Spleen (tissue), 11 donors: Measurements from ENCODE around the gene ZNF160. TPM values are rescaled to one million over a fixed set of nuclear protein-coding genes. Genes with fewer than 3 reads are reported as not detected.
"Not testable (repeated sequence)": the region's sequence is repeated elsewhere in the genome, so short reads cannot be mapped to it uniquely, and the experiment has no call there.

ENCODE experiments used
- DNase-seq: peaks from one replicate; pipeline ENCODE4 v3.0.0-alpha.2; 2020
- H3K27ac ChIP-seq, 8 donors: fragments of 200-600 bp; sonication (generic) in 7 of 8; 1 replicate in 4 of 8; 2 replicates in 4 of 8; pipeline versions ENCODE4 v1.5.0 to v1.8.0; 2016 to 2021; ENCODE audit warnings: inconsistent platforms in 4 of 8, mild to moderate bottlenecking in 4 of 8, moderate library complexity in 1 of 8
- H3K27me3 ChIP-seq, 7 donors: fragments of 200-600 bp; sonication (generic) in 6 of 7; replicated peaks in 1 of 7; 1 replicate in 4 of 7; 2 replicates in 3 of 7; pipeline versions ENCODE4 v1.5.0 to v1.8.0; 2016 to 2021; ENCODE audit warnings: inconsistent platforms in 3 of 7, mild to moderate bottlenecking in 1 of 7
- H3K36me3 ChIP-seq, 6 donors: fragments of 200-600 bp; sonication (generic) in 5 of 6; 1 replicate in 4 of 6; 2 replicates in 2 of 6; pipeline versions ENCODE4 v1.5.0 to v1.8.0; 2016 to 2021; ENCODE audit warnings: inconsistent platforms in 2 of 6
- H3K4me1 ChIP-seq, 6 donors: fragments of 200-600 bp; sonication (generic) in 5 of 6; 1 replicate in 3 of 6; 2 replicates in 3 of 6; pipeline versions ENCODE4 v1.5.0 to v1.8.0; 2016 to 2021; ENCODE audit warnings: inconsistent platforms in 3 of 6
- H3K4me3 ChIP-seq, 8 donors: fragments of 200-600 bp; sonication (generic) in 7 of 8; 1 replicate in 4 of 8; 2 replicates in 4 of 8; pipeline versions ENCODE4 v1.5.0 to v1.8.0; 2016 to 2021; ENCODE audit warnings: inconsistent platforms in 4 of 8, mild to moderate bottlenecking in 4 of 8, moderate library complexity in 2 of 8
- H3K9me3 ChIP-seq, 8 donors: fragments of 200-600 bp; sonication (generic) in 7 of 8; 1 replicate in 4 of 8; 2 replicates in 4 of 8; pipeline versions ENCODE4 v1.5.0 to v1.8.0; 2016 to 2021; ENCODE audit warnings: inconsistent platforms in 4 of 8
- CTCF ChIP-seq, 11 experiments: fragments of 200-600 bp in 7 of 11; fragments of 450-650 bp in 4 of 11; sonication (generic) in 4 of 11; IDR thresholded peaks in 8 of 11; conservative IDR thresholded peaks in 3 of 11; 1 replicate in 7 of 11; 2 replicates in 4 of 11; pipeline versions ENCODE4 v1.4.0 to v1.8.0; 2016 to 2021; ENCODE audit warnings: antibody characterized with exemption in 11 of 11, inconsistent platforms in 4 of 11, mild to moderate bottlenecking in 1 of 11
- POLR2A ChIP-seq, 3 donors: fragments of 450-650 bp; IDR thresholded peaks; one replicate each; pipeline ENCODE4 v1.5.1; 2017; ENCODE audit warnings: antibody characterized with exemption in 3 of 3, mild to moderate bottlenecking in 1 of 3
- POLR2AphosphoS5 ChIP-seq, 3 donors: sonication (generic); formaldehyde crosslinking; IDR thresholded peaks; one replicate each; pipeline ENCODE4 v1.5.1; 2017; ENCODE audit warnings: antibody characterized with exemption in 3 of 3
- WGBS, 5 donors: extraction: QIAGEN DNeasy Blood & Tissue Kit in 3 of 5; methylation state at CpG; one replicate each; pipeline versions ENCODE4 v1.1.5 to v1.1.7; 2013 to 2018; 5-methylcytosine and 5-hydroxymethylcytosine counted together
- intact Hi-C: fragments of 100-400 bp; cut with DNase I; formaldehyde crosslinking; loops from one replicate; pipeline ENCODE4 v1.15.0; 2023; ENCODE audit warnings: low total_unique reads
- polyA plus RNA-seq, 3 donors: library from polyadenylated mRNA; stranded (reverse); fragments of 200-250 nt; gene quantifications; one replicate each; pipeline ENCODE4 v1.2.1, GENCODE V29; 2013
- total RNA-seq, 7 donors: library from RNA; depleted of rRNA in 3 of 7; stranded (reverse); fragments of >200 nt in 3 of 7; fragmentation: NEBNext Ultra II Directional in 4 of 7; extraction: Animal tissue kit (Norgen Biotek cat#: 25700) in 4 of 7; gene quantifications; one replicate each; pipeline versions ENCODE4 v1.1.0 to v1.2.1, GENCODE V29; 2016 to 2021
- donor health status: healthy with polysubstance abuse.
- donor health status: DM: no; HTN: no; CAD: no; lungs with moderate emphysema.
- donor health status: DM: no; HTN: no; CAD: no.
- donor health status: Bipolar disorder and iron deficiency.
- donor health status: healthy.
- donor health status: DM: no; HTN: no; CAD: no.
- donor health status: DM: yes; HTN: yes; CAD: no.

Gene ZNF160
- total and polyA plus RNA-seq, 10 donors = 14.4 to 154 (median 87.7) TPM

DNA sequence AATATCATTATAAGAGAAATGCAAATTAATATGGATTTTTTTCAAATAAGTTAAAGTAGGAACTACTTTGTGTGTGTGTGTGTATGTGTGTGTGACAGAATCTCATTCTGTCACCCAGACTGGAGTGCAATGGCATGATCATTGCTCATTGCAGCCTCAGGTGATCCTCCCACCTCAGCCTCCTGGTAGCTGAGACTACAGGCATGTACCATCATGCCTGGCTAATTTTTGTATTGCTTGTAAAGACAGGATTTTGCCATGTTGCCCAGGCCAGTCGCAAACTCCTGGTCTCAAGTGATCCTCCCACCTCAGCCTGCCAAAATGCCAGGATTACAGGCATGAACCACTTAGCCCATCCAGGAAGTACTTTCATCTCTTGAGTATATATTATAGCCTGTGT lies 61.9 kb downstream of the ZNF160 start:
- H3K36me3 ChIP-seq = no peaks in the 10 kb centered on the region
- TF ChIP-seq POLR2A (IDR thresholded peaks at IDR 0.05) (no peak), CTCF (IDR thresholded peaks at IDR 0.05 in 8 of 11, conservative IDR thresholded peaks at IDR 0.05 in 3 of 11) (no peak), POLR2AphosphoS5 (IDR thresholded peaks at IDR 0.05) (no peak)
- DNase-seq = no peak
- no peak overlapping the region for H3K4me3 ChIP-seq
- peaks cover 0 to 30% (median 0%) of the 10 kb centered on the region in 7 donors for H3K27me3 ChIP-seq
- intact Hi-C loops = no loop called here
- H3K4me1 ChIP-seq = no peaks in the 10 kb centered on the region
- H3K27ac ChIP-seq = no peak overlapping the region
- 74 to 100% (median 86%) methylated on average over 1 of the region's 1 CpG for WGBS, 5 donors
- H3K9me3 ChIP-seq = peaks cover 0 to 100% (median 77%) of the 10 kb centered on the region in 8 donors

GRCh38 chr19:53037101-53038097 lies 65.8 kb downstream of the ZNF160 start:
- Histone ChIP-seq H3K9me3 (peaks cover 0 to 100% (median 80%) of the 10 kb centered on the region in 8 donors), H3K4me1 (no peaks in the 10 kb centered on the region), H3K27me3 (peaks cover 0 to 37% (median 0%) of the 10 kb centered on the region in 7 donors), H3K4me3 (peak overlapping the region in 7 of 8 donors; percentile 1 to 58 (median 20)), H3K27ac (no peak overlapping the region), H3K36me3 (no peaks in the 10 kb centered on the region)
- 21 to 37% (median 27%) methylated on average over 52 of the region's 52 CpGs for WGBS, 5 donors
- TF ChIP-seq POLR2AphosphoS5 (IDR thresholded peaks at IDR 0.05) = peak; percentile 15 to 35 (median 30)
- no peak for TF ChIP-seq POLR2A (IDR thresholded peaks at IDR 0.05)
- peak; percentile 70 for DNase-seq
- intact Hi-C loops = no loop called here

DNA sequence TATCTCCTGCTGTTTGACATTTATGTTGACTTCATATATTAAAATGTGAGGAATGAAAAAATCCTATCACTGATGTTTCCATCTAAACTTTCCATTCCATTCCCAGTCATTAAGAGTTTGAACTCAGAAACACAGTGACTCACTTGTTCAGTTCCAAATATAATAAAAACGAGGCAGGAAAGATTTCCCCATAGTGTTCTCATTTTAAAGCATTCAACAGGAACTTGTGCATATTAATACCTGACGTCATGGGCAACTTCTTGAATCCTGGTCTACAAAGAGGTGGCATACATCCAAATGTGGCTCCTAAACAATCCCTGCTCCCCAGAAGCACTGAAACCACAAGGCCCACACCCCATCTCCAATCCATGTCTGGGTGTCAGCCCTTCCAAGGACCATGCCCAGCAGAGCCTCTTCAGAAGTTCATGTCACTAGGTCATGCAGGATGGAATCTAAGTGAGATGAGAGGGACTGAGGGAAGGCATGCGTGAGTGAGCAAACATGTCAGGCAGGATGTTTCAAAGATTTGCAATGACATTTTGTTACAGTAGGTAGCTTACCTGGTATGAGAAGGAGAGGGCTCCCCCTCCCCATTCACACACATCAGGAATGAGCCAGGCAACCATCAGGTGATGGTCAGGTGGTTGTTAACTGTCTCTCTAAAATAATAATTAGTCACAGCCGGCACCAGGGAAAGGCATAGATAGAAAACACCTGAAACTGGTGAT lies 68.1 kb downstream of the ZNF160 start:
- Histone ChIP-seq H3K4me1 (no peaks in the 10 kb centered on the region), H3K4me3 (no peak overlapping the region), H3K9me3 (peaks cover 0 to 100% (median 74%) of the 10 kb centered on the region in 8 donors), H3K27me3 (peaks cover 0 to 37% (median 0%) of the 10 kb centered on the region in 7 donors), H3K36me3 (no peaks in the 10 kb centered on the region), H3K27ac (no peak overlapping the region)
- DNase-seq = no peak
- no peak for TF ChIP-seq CTCF (IDR thresholded peaks at IDR 0.05 in 8 of 11, conservative IDR thresholded peaks at IDR 0.05 in 3 of 11)
- no peak for TF ChIP-seq POLR2AphosphoS5 (IDR thresholded peaks at IDR 0.05)
- no peak for TF ChIP-seq POLR2A (IDR thresholded peaks at IDR 0.05)
- intact Hi-C loops = no loop called here
- 63 to 78% (median 71%) methylated on average over 4 of the region's 4 CpGs for WGBS, 5 donors

DNA sequence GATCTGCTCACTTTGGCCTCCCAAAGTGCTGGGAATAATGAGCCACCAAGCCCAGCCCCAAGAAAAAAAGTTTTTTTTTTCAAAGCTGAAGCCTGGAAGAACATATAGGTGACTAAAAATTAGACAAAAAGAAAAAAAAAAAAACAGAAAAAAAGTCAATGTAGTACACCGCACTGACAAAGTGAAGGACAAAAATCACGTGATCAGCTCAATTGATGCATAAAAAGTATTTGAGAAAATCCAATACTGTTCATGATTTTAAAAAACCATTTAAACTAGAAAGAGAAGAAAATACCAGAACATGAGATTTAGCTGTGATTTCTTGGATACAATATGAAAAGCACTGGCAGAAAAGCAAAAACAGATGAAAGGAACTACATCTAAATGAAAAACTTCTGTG lies 69.2 kb downstream of the ZNF160 start:
- Histone ChIP-seq H3K27ac (no peak overlapping the region), H3K4me1 (no peaks in the 10 kb centered on the region), H3K27me3 (peaks cover 0 to 33% (median 0%) of the 10 kb centered on the region in 7 donors), H3K4me3 (no peak overlapping the region), H3K9me3 (peaks cover 0 to 100% (median 72%) of the 10 kb centered on the region in 8 donors), H3K36me3 (no peaks in the 10 kb centered on the region)
- TF ChIP-seq POLR2A (IDR thresholded peaks at IDR 0.05) (no peak), POLR2AphosphoS5 (IDR thresholded peaks at IDR 0.05) (no peak), CTCF (IDR thresholded peaks at IDR 0.05 in 8 of 11, conservative IDR thresholded peaks at IDR 0.05 in 3 of 11) (no peak)
- intact Hi-C loops = no loop called here
- 86 to 93% (median 88%) methylated on average over 2 of the region's 2 CpGs for WGBS, 5 donors
- no peak for DNase-seq

DNA sequence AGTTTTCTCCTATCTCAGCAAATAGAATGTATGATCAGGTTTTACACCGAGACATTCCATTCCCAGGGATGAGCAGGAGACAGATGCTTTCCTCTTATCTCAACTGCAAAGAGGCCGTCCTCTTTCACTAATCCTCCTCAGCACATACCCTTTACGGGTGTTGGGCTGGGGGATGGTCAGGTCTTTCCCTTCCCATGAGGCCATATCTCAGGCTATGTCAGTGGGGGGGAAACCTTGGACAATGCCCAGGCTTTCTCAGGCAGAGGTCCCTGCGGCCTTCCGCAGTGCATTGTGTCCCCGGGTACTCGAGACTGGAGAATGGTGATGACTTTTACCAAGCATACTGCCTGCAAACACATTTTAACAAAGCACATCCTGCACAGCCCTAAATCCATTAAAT lies 74.9 kb downstream of the ZNF160 start:
- H3K36me3 ChIP-seq, intact Hi-C loops, H3K27me3 ChIP-seq, H3K4me3 ChIP-seq, DNase-seq, H3K4me1 ChIP-seq, H3K27ac ChIP-seq: not testable (repeated sequence)
- WGBS, 5 donors = 38 to 62% (median 44%) methylated on average over 6 to 7 of the region's 7 CpGs
- peaks cover 0 to 94% (median 49%) of the 10 kb centered on the region in 8 donors for H3K9me3 ChIP-seq
